ENCODE data around the gene GRK5.

DNA sequence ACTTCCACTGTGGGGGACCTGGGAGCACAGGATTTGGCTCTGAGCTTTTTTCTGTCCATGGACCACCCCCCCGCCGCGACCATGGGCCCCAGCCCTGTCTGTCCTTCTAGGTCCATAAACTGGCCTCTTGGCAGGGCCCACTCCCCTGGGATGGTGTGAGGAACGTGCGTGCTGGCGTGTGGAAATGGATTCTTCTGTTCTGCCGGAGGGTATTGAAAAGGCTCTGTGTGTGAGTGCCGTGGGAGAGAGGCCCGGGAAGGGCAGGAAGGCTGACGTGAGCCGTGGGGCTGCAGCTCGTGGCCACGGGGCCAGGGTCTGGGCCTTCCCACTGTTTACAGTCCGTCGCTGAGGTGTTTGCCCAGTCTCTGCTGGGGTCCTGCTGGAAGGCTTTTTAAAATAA is 123.7 kb downstream of the GRK5 start:
- no peak for TF ChIP-seq POLR2AphosphoS5 (IDR thresholded peaks at IDR 0.05)
- TF ChIP-seq, protein P1, sequence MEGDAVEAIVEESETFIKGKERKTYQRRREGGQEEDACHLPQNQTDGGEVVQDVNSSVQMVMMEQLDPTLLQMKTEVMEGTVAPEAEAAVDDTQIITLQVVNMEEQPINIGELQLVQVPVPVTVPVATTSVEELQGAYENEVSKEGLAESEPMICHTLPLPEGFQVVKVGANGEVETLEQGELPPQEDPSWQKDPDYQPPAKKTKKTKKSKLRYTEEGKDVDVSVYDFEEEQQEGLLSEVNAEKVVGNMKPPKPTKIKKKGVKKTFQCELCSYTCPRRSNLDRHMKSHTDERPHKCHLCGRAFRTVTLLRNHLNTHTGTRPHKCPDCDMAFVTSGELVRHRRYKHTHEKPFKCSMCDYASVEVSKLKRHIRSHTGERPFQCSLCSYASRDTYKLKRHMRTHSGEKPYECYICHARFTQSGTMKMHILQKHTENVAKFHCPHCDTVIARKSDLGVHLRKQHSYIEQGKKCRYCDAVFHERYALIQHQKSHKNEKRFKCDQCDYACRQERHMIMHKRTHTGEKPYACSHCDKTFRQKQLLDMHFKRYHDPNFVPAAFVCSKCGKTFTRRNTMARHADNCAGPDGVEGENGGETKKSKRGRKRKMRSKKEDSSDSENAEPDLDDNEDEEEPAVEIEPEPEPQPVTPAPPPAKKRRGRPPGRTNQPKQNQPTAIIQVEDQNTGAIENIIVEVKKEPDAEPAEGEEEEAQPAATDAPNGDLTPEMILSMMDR (IDR thresholded peaks at IDR 0.05; ENCODE audit: poor library complexity, severe bottlenecking), result no peak
- TF ChIP-seq, protein P2, sequence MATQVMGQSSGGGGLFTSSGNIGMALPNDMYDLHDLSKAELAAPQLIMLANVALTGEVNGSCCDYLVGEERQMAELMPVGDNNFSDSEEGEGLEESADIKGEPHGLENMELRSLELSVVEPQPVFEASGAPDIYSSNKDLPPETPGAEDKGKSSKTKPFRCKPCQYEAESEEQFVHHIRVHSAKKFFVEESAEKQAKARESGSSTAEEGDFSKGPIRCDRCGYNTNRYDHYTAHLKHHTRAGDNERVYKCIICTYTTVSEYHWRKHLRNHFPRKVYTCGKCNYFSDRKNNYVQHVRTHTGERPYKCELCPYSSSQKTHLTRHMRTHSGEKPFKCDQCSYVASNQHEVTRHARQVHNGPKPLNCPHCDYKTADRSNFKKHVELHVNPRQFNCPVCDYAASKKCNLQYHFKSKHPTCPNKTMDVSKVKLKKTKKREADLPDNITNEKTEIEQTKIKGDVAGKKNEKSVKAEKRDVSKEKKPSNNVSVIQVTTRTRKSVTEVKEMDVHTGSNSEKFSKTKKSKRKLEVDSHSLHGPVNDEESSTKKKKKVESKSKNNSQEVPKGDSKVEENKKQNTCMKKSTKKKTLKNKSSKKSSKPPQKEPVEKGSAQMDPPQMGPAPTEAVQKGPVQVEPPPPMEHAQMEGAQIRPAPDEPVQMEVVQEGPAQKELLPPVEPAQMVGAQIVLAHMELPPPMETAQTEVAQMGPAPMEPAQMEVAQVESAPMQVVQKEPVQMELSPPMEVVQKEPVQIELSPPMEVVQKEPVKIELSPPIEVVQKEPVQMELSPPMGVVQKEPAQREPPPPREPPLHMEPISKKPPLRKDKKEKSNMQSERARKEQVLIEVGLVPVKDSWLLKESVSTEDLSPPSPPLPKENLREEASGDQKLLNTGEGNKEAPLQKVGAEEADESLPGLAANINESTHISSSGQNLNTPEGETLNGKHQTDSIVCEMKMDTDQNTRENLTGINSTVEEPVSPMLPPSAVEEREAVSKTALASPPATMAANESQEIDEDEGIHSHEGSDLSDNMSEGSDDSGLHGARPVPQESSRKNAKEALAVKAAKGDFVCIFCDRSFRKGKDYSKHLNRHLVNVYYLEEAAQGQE (IDR thresholded peaks at IDR 0.05; ENCODE audit: borderline replicate concordance), result no peak
- no peak for TF ChIP-seq SMC3 (conservative IDR thresholded peaks at IDR 0.05; ENCODE audit: poor library complexity)
- no peak for TF ChIP-seq EZH2 (IDR thresholded peaks at IDR 0.05; ENCODE audit: borderline replicate concordance, insufficient read depth, low read length, poor library complexity, severe bottlenecking)
- TF ChIP-seq EP300 (conservative IDR thresholded peaks at IDR 0.05; ENCODE audit: poor library complexity, severe bottlenecking), result no peak
- TF ChIP-seq MXI1 (conservative IDR thresholded peaks at IDR 0.05; ENCODE audit: poor library complexity, severe bottlenecking), result no peak
